ENCODE results near the gene NME7.
"Not testable (repeated sequence)": the region's sequence is repeated elsewhere in the genome, so short reads cannot be mapped to it uniquely, and the experiment has no call there.

The NME7 gene

DNA sequence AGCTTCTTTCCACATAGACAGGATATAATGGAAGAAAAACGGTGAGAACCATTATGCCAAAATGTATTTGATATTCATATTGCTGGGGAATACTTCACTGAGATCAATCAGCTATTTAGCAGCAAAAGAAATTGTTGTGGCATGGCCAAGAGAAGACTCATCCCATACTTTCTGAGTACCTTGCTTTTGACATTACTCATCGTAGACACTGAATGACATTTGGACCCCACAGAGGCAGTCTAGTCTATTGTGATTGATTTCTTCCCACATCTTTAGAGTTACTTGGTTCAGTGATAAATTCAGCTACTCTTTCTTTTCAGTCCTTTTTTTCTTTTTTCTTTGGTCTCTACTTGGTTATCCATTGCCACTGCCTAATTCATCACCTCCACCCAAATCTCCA lies 239.0 kb downstream of the NME7 start:
- DNase-seq (ENCODE audit: low read depth, low spot score): no peak

GRCh38 chr1:169127305-169127704 lies 240.3 kb downstream of the NME7 start:
- no peak for DNase-seq (ENCODE audit: low read depth, low spot score)

- no peak for DNase-seq (ENCODE audit: low read depth, low spot score)
These were observed 241.3 kb downstream of the NME7 start for GRCh38 chr1:169126335-169126734.

DNA sequence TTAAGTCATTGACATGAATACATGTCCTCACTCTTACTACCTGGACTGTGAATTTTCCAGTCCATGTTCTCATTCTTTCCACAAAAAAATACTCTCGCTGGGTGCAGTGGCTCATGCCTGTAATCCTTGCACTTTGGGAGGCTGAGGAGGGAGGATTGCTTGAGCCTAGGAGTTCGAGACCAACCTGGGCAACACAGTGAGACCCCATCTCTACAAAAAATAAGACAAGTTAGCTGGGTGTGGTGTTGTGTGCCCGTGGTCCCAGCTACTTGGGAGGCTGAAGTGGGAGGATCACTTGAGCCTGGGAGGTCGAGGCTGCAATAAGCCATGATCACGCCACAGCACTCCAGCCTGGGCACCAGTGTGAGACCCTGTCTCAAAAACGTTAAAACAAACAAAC lies 242.0 kb downstream of the NME7 start:
- not testable (repeated sequence) for DNase-seq (ENCODE audit: low read depth, low spot score)

DNA sequence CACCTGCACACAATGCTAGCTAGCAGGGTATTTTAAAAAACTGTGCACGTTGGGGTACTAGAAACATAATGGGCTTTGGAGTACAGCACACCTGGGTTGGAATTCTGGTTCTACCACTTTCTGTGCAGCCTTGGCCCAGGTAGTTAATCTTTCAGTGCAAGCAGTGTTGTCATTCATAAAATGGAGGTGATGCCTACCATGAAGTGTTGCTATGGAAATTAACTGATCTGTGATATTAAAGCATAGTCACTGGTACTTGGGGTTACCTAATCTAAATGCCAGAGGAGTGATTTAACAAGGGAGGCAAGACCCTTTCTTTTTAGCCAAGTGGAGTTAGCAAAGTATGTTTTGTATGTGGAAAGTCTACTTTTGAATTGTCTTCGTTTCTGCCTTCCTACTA lies 243.1 kb downstream of the NME7 start:
- DNase-seq (ENCODE audit: low read depth, low spot score): no peak

- DNase-seq (ENCODE audit: low read depth, low spot score): no peak
These were observed 244.6 kb downstream of the NME7 start for GRCh38 chr1:169122976-169123375.

DNA sequence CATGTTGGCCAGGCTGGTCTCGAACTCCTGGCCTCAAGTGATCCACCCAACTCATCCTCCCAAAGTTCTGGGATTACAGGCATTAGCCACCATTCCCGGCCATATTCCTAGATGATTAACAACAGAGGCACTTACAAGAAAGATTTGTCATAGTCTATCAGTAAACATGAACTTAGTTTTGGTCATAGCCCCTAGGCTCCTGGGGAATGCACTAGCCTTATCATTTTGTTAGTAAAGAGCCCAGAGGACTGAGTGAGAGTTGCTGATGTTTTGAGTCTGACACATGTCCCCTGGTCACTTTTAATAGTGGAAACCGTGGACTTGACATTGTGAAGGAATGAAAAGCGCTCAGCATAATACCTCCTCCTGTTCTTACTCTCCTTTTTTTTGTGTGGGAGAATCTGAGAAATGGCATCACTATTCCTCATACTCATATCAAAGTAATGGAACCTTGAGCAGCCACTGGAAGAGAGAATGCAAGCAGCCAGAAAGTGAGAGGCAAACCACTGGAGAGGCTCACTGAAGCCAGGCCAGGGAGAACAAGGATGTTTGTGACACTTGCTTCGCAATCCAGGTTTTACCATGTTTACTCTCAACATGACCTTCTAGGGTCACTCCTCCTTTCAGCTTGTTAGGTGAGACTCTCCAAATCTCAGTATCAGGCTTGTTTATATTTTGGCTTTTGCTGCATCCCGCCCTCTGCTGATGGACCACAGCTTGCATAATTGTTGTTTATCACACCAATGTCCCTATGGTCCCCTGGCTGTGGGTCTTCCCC lies 246.3 kb downstream of the NME7 start:
- no peak for DNase-seq (ENCODE audit: low read depth, low spot score)

- no peak for DNase-seq (ENCODE audit: low read depth, low spot score)
These were observed 247.5 kb downstream of the NME7 start for GRCh38 chr1:169120066-169120465.

DNA sequence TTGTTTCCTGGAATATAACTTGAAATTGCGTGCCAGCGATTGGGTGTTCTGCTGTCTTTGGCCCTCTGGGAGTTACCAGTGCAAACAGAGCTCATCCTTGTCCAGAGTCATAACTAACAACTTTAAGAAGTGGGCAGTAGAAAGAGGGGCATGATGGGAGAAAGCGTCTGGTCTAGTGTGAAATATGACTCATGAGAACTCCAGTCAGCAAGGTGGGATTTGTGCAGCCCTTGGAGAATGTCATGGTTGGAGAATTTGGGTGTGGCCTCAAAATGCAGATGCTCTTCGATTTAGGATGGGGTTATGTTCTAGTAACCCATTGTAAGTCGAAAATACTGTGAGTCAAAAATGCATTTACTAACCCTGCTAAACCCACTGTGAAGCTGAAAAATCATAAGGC lies 248.2 kb downstream of the NME7 start:
- no peak for DNase-seq (ENCODE audit: low read depth, low spot score)

- no peak for DNase-seq (ENCODE audit: low read depth, low spot score)
These were observed 249.4 kb downstream of the NME7 start for GRCh38 chr1:169118227-169118626.

DNA sequence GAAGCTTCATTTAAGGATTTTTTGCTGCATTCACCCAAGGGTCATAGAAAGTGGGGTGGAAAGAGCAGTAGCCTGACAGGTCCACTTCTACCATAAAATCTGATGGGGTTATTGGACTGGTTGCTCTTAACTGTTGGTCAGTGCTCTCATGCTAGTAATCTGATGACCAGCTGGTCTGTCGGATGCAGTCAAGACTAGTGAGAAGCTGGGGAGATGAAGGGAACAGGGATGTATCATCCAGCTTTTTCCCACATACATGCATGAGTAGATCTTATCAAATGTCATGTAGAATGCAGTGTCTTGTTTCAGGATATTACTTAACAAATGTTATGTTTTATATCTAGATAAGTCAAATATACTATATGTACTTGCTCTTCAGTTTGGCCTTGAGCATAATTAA lies 250.0 kb downstream of the NME7 start:
- no peak for DNase-seq (ENCODE audit: low read depth, low spot score)

GRCh38 chr1:169117014-169117413 lies 250.6 kb downstream of the NME7 start:
- DNase-seq (ENCODE audit: low read depth, low spot score): no peak

- no peak for DNase-seq (ENCODE audit: low read depth, low spot score)
These were observed 251.6 kb downstream of the NME7 start for GRCh38 chr1:169115891-169116585.

DNA sequence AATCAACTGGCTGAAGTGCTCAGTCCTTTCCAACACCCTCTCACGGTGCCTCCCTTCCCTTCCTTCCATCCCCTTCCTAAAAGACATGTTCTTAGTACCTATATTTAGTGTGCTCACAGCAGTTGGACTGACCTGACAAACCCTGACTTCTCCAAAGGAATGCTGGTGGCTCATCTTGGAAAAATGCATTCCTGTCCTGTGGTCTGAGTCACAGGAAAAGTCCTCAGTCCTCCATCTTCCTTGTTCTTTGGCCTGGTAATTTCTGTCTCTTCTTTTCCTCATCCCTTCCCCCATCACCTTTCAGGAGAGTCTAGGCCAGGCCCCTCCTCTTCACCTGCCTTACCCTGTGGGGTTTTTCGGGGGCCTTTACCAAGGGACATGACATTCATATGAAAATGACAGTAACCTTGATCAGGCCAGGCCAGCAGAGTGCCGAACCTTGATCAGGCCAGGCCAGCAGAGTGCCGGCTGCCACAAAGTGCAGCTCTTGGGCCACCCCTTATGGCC lies 253.9 kb downstream of the NME7 start:
- DNase-seq (ENCODE audit: low read depth, low spot score): no peak

- DNase-seq (ENCODE audit: low read depth, low spot score): no peak
These were observed 255.4 kb downstream of the NME7 start for GRCh38 chr1:169112241-169112640.

- no peak for DNase-seq (ENCODE audit: low read depth, low spot score)
These were observed 256.1 kb downstream of the NME7 start for GRCh38 chr1:169111472-169111871.

DNA sequence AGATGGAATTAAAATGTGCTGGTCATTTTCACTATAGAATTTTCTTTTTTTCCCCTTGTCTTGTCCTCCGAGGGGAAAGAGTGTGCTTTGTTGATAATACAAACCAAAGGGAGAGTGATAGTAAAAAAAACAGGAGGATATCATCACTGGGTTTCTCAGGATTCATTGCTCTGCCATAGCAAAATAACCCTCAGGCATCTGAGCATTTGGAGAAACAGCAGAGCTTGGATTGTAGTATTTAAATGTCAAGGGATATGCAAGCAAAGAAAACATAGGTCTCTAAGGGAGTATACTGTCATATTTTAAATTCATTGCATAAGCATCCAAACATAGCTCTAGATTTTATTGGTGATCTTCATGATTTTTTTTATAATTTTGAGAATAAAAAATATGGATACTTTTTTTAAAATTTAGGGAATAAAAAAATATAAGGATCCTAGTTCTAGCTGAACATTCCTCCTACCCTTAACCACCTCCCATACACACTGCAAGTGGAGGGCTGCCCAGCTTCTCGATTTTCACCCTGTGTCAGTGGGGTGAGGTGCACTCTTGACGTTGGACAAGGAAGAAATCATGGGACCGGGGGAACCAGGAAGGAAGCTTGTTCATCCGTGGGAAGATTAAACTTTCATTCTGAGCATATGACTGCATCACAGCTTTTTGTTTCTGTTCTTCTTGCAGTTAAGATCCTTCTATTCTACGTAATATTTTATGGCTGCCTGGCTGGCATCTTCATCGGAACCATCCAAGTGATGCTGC lies 256.7 kb downstream of the NME7 start:
- DNase-seq (ENCODE audit: low read depth, low spot score): no peak

- DNase-seq (ENCODE audit: low read depth, low spot score): no peak
These were observed 257.4 kb downstream of the NME7 start for GRCh38 chr1:169110236-169110635.

DNA sequence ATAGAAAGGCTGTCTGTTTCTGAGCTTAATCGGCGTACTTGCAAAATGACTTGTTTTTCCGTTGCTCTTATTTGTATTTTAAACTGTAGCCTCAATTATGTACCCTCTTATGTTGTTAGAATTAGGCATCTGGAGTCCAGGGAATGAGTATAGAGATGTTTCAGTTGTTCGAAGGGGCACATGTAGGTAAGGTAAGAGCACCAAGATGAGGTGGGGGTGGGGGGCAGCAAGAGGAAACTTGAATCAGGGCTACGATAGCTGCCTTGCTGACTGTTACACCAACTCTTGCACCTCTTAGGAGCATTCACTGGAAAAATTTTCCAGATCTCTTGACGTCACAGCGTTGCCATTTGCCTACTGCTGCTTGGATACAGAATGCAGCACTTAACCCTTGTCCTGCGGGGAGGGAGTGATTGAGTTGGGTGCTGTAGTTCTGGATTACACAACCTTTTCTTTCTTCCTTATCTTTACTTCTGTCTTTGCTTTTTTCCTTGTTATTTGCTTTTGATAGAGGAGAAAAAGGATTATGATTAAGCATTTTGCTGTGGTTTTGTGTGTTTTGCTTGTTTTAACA lies 257.9 kb downstream of the NME7 start:
- DNase-seq (ENCODE audit: low read depth, low spot score): no peak

GRCh38 chr1:169108863-169109560 lies 258.6 kb downstream of the NME7 start:
- no peak for DNase-seq (ENCODE audit: low read depth, low spot score)

DNA sequence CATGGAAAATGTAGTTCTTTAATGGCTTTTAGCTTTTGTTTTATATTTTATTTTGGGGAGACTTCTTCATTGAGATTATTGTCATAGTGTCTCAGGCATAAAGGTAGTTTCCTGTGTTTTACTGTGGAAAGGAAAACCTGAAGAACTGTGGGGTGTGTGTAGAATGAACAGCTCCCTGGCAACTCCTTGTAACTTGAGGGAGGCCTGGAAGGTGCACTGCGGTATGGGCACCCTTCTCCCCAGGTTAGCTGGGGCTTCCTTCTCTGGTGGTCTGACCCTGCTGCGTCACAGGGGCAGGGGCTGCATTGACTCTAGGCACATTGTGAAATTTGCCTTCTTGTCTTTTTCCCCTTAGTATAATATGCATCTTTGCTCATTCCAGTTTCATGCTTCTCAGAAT lies 259.4 kb downstream of the NME7 start:
- DNase-seq (ENCODE audit: low read depth, low spot score): no peak
